HG02870 (cell line): Measurements from ENCODE around the gene DUSP28.
"Not testable (repeated sequence)": the region's sequence is repeated elsewhere in the genome, so short reads cannot be mapped to it uniquely, and the experiment has no call there.

Experiments used
- ATAC-seq: cut with Tn5 transposase; IDR thresholded peaks from one replicate; pipeline ENCODE4 v1.9.1; 2021; ENCODE audit warnings: mild to moderate bottlenecking, moderate library complexity; ENCODE audit not compliant: unreplicated experiment

Gene DUSP28

DNA sequence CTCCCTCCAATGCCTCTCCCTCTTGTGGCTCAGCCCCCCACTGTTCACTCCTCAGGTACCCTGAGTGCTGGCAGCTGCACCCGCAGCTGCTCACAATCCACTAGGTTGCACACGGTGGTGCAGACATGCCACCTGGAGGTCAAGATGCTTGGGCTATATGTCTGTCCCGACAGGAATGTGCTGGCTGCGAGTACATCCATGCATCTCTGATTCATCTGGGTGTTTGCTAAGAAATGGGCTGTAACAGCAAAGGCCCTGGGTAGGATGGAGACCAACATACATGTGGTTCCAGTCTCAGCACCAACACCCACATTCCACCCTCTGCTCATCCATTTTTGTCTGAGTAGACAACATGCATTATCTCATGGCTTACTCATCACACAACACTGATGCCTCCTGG is 33.6 kb upstream of the DUSP28 start:
- no peak for ATAC-seq

DNA sequence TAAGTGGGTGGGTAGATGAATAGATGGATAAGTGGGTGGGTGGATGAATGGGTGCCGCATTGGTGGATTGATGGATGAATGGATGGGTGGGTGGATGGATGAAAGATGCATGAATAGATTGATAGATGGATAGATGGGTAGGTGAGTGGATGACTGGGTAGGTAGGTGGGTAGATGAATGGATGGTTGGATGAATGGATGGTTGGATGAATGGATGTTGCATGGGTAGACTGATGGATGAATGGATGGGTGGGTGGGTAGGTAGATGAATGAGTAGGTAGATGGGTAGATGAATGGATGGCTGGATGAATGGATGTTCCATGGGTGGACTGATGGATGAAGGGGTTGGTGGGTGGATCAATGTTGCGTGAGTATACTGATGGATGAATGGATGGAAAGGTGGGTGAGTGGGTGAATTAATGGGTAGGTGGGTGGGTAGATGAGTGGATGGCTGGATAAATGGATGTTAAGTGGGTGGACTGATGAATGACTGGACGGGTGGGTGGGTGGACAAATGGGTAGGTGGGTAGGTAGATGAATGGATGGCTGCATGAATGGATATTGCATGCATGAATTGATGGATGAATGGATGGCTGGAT is 32.9 kb upstream of the DUSP28 start:
- no peak for ATAC-seq

DNA sequence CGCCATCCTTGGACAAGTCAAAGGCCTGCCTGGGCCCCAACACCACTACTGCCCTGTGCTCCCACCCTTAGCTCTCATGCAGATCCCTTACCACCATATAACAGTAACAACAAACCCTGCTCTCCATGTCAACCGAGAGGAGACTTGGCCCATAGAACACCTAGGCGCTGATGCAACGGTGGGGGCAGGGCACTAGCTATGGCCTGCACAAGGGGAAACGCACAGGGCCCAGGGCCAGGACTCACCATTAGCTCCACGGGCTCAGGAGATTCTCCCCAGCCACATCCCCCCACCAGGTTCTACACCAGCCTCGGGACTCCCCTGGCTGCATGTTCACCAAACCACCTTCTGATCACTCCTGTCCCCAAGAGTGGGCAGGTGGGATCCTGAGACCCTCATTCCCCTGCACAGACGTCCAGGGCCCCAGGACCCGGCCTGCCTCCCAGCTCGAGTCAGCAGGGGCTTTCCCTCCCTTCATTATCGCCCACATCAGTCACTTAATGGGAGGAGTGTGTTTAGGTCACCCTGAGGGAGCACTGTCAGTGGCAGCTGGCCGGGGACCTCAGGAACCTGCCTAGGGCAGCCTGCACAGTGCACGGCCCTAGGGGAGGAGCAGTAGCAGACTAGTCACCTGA is 31.6 kb upstream of the DUSP28 start:
- ATAC-seq = no peak

DNA sequence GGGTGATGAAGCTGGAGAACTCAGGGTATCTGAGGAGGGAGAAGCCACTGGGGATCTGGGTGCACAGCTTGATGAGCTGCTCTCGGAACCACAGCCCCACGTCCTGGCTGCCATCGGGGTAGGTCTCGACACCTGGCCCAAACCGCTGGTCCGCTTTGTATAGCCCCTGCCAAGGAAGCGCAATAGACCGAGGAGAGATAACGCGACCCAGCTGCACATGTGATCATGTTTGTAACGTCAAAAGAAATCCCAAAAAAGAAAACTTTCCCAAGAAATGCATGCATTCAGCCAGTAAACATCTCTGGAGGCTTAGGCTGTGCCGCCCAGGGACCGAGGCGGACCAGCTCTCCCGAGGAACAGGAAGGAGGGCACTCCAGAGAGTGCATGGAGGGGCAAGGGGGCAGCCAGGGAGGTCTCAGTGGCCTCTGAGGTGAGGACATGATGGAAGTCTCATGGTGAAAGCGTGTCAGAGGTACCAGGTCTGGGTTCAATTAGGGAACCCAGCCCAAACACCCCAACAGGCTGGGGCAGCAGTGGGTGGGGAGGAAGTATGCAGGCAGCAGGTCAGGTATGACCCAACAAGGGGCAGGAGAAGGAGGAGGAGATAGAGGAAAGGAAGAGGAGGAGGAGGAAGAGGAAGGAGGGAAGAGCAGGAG is 30.7 kb upstream of the DUSP28 start:
- no peak for ATAC-seq

DNA sequence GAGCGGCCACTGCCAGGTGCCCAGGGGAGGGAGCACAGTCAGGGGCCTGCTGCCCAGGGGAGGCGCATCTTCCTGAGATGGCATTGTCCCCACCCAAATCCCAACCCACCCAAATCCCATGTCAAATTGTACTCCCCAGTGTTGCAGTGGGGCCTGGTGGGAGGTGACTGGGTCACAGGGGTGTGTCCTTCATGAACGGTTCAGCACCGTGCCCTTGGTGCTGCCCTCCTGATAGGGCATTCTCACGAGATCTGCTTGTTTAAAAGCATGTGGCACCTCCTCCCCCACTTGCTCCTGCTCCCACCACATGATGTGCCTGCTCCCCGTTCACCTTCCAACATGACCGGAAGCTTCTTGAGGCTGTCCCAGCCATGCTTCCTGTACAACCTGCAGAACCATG is 30.0 kb upstream of the DUSP28 start:
- ATAC-seq = no peak

DNA sequence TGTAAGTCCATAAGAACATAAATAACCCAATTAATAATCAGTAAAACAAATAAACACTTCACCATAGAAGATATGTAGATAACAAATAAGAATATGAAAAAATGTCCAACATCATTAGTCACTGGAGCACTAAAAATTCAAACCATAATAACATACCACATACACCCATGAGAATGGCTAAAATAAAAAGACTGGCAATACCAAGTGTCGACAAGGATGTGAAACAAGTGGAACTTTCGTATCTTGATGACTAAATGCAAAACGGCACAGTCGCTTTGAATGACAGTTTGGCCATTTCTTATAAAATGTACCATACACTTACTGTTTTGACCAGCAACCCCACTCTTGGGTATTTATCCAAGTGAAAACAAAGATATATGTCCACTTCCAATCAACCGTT is 29.1 kb upstream of the DUSP28 start:
- no peak for ATAC-seq

DNA sequence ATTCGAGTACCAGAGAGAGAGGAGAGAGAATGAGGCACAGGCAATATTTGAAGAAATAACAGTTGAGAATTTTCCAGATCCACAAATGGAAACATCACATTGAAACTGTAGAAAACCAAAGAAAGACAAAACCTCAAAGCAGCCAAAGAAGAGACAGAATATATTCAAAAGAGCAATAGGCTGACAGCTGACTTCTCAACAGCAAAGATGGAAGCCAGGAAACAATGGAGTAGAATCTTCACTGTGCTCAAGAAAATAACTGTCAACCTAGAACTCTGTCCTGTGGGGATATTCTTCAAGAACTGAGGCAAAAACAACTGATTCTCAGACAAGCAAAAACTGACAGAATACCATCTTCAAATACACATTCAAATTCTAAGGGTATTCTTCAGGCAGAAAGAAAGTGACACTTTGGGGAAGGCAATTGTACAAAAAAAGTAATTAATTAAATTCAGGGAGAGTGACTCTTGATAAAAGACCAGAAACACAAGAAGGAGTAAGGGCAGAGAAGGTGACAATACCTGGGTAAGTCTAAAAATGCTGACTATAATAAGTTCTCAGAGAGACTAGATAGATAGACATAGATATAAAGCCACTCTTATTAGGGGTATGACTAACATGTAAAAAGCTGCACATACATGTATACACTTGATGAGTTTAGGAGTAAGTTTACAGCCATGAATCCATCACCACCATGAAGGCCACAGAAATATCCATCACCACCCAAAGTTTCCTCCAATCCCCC is 28.0 kb upstream of the DUSP28 start:
- no peak for ATAC-seq

DNA sequence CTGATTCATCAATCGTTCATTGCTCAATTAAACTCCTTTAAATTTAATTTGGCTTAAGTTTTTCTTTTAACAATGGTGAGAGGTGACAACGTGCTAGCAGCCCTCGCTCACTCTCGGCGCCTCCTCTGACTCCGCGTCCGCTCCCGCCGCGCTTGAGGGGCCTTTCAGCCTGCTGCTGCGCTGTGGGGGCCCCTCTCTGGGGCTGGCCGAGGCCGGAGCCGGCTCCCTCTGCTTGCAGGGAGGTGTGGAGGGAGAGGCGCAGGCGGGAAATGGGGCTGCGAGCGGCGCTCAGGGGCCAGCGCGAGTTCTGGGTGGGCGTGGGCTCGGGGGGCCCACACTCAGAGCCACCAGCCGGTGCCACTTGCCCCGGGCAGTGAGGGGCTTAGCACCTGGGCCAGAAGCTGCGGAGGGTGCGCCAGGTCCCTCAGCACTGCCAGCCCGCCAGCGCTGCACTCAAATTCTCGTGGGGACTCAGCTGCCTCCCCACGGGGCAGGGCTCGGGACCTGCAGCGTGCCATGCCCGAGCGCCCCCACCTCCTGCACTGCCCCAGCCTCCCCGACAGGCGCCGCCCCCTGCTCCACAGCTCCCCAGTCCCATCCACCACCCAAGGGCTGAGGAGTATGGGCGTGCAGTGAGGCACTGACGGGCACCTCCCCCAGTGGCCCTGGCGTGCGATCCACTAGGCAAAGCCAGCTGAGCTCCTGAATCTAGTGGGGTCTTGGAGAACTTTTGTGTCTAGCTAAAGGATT is 22.0 kb upstream of the DUSP28 start:
- no peak for ATAC-seq

DNA sequence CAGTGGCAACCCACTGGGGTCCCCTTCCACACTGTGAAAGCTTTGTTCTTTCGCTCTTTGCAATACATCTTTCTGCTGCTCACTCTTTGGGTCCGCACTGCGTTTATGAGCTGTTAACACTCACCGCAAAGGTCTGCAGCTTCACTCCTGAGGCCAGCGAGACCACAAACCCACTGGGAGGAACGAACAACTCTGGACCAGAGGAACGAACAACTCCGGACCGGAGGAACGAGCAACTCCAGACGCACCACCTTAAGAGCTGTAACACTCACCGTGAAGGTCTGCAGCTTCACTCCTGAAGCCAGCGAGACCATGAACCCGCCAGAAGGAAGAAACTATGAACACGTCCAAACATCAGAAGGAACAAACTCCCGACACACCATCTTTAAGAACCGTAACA is 21.1 kb upstream of the DUSP28 start:
- not testable (repeated sequence) for ATAC-seq

DNA sequence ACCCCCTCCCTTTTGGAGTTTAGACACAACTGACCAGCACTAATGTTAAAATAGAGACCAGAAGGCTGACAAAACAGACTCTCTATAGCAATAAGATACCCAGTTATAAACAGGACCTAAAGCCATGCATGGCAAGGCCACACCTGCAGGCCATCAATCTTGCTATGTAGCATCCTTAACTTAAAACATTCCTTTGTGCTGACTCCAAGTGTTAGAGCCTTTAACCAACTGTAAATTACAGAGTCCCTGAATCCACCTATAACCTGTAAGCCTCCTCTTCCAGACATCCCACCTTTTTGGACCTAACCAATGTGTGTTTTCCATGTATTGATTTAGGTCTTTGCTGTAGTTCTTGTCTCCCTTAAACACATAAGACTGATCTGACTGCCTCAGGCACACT is 20.3 kb upstream of the DUSP28 start:
- no peak for ATAC-seq

DNA sequence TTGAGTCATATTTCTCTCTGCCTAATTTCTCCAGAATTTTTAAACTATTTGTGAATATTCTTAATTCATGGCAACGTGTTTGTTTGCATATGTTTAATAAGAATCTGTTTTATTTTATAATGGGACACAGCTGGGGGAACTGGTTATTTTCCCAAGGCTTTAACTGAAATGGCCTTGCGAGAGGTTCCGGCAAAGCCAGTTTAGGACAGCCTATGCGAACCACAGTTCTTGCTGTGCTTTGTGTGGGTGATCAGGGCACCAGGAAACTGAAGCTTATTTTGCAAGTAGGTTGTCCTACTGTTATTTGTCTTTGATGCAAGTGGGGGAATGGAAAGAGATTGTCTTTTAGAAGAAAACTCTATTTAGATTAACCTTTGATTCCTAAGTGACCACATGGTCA is 8.9 kb upstream of the DUSP28 start:
- ATAC-seq = no peak

DNA sequence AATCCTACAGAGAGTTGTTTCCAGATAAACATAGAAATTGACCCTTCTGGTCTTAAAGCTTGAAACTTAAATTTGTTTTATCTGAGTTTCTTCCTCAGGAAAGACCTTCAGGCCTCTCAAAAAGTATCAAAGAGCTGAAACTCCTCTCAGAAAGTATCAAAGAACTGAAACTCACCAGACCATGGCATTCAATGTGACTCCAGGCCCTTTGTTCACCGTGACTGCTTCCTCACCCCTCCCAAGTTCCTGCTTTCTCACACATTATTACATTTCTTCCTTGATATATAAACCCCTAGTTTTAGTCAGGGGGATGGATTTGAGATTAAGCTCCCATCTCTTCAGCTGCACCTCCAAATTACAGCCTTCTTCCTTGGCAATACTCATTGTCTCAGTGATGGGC is 8.3 kb upstream of the DUSP28 start:
- no peak for ATAC-seq

DNA sequence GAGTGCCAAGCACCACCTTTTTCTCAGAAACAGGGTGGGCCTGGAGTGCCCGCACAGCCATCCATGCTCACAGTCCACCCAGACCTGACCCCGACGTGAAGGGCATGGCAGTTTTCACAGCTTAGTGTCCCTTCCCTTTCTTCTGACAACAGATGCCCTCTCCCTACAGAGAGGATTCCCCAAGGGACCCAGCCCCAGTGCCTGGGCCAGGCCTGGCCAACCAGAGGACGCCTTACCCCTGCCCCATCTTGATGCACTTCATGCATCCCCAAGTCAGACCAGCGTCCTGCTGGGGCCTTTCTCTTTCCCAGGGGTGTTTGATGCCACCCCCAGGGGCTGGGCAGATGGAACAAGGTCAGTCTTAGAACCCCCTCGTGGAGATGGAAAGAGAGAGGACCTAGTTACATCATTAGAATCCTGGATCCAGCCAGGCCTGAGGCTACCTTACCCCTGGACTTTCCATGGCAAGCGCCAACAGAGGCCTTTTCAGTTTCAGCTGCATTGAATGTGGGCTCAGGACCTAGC is 6.1 kb upstream of the DUSP28 start:
- ATAC-seq = no peak

DNA sequence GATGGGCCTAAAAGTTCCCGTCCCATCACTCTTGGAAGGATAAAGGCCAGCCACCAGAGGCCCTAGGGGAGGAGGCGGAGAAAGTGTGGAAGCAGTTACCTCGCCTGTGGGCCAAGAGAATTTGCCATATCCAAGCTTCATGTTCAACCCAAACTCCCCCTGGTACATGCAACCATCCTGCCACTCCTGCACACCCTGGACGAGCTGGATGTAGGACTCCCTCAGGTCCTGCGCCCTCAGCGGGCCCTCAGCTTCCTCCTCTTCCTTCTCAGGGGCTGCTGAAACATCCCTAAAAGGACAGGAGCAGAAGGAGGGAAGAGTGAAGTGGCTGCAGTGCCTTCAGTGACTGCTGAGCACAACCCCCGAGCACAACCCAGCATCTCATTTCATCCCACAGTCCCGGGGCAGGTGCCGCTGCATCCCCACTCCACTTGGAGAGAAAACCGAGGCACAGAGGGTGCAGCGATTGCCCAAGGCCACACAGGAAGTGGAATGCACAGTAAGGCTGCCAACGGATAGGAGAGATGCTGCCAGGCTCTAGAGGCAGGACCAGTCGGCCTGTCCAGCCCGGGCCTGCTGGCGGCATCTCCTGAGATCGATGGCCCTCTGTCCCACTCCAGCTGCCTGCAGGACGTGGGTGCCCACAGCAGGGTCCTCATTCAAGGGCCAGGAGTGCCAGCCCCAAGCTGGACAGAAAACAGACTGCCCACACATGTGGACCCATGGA is 5.2 kb upstream of the DUSP28 start:
- no peak for ATAC-seq

DNA sequence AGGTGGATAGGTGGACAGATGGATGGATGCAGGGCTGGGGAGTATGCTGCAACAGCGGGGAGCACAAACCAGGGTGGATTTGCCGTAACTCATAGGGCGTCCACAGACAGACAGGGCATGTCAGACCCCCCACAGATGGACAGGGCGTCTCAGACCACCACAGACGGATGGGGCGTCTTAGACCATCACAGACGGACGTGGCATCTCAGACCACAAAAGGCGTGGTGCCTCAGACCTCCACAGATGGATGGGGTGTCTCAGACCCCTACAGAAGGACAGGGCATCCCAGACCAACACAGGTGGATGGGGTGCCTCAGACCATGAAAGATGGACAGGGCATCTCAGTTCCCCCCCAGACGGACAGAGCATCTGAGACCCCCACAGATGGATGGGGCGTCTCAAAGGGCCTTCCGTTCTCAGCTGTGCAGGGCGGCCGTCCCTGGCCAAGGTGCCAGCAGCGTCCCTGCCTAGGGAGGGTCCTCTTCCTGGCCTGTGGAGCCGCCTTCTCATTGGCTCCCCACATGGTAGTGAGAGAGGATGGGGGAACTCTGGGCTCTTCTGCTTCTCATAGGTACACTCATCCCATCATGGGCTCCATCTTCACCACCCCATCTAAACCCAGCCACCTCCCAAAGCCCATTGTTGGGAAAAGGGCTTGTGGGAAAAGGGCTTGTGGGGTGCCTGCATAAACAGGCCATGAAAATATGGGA is 4.5 kb upstream of the DUSP28 start:
- ATAC-seq = no peak

DNA sequence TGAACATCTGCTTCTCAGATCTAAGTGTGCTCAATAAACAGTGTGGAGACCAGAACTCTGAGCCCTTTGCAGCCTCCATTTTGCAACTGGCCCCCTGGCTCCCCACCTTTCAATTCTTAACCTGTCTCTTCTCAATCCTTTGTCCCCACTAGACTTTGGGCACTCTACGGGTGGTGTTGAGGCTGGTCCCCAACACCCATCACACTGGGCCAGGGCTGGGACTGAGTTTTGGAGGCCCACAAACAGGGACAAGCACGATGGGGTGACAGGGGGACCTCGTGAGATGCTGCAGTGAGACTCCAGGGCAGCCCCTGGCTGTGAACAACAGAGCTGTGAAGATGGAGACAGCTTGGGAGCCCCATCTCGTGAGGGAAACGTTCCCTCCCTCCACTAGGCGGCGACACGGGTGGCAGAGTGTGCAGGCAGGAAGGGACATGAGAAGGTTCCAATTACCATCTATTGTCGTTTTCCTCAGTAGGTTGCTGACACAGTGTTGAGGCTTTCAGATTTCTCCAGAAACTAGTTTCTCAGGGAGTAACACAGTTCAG is 3.5 kb upstream of the DUSP28 start:
- ATAC-seq = no peak

DNA sequence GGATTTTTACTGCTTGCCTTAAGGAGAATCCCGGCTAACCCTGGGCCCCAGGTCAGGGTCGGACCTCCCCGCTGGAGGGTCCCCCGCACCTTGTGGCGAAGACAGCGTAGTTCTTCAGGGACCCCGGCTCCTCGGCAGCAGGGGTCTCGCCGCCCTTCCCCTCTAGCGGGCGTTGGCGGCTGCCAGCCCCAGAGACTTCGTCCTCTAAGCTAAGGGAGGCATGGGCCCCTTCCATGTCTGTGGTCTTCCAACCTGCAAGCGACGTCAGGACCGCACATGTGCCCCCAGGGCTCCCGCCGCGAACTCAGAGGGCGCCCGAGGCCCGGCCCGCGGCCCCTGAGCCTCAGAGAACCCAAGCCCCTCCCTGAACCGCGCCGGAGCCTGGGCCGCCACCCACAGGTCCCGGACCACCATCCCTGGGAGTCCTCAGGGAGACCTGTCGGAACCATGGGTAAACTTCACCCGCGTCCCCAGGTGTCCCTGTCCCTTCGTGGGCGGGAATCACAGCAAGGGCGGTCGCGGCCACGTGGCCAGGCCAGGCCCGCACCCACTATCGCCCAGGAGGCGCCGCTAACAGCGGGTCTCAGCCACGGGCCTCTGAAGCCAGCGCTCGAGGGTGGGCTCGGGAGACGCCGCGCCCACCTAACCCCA is 2.9 kb upstream of the DUSP28 start:
- ATAC-seq = no peak

DNA sequence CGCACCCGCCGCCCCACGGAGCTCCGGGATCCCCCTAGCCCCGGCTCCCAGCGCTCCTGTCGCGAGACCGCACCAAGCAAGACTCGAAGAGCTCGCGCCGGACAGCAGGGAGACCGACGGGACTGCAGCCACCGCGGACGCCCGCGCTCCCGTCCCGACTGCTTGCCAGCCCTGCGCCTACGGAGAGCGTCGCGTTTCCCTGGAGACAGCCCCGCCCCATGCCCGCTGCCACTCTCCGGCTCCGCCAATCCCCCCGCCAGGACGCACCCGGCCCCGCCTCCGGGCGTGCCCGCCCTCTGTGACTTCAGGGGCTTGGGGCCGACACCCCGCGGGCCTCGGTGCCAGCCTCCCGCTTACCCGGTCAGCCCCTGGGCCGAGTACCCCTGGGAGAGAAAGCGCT is 2.3 kb upstream of the DUSP28 start, which contains the start of gene ANKMY1:
Gene ANKMY1 (minus strand): TSS at position 181 of the 400 bp plus-strand sequence. CDS start 653 bp downstream, outside the sequence.
- ATAC-seq = no peak
